Measurements from ENCODE around the gene COLGALT1.

- TF ChIP-seq CTCF (IDR thresholded peaks at IDR 0.05; ENCODE audit: insufficient read depth, low read length, poor library complexity, severe bottlenecking) (no peak), EZH2phosphoT487 (conservative IDR thresholded peaks at IDR 0.05; ENCODE audit: low read length) (no peak)
These were observed 7.1 kb downstream of the COLGALT1 start for GRCh38 chr19:17562561-17562960.

All from SU-DHL-6 (cell line).